ENCODE results near the gene ADD1. TPM values are rescaled to one million over a fixed set of nuclear protein-coding genes. Genes with fewer than 3 reads are reported as not detected.
A peak's percentile ranks its signal among the peaks of the same experiment; 100 is the strongest.

Gene ADD1
- polyA plus RNA-seq, 3 donors: 76.1 to 122 (median 103) TPM

GRCh38 chr4:2946812-2947600, 103.4 kb downstream of the ADD1 start:
- Histone ChIP-seq H3K9ac (ENCODE audit: insufficient read depth, low read length, poor library complexity, severe bottlenecking) (no peak overlapping the region), H3K4me3 (replicated peaks in 1 of 3; ENCODE audit: low read depth in 2 of 3, low read length in 3 of 3) (no peak overlapping the region), H3K4me1 (ENCODE audit: control insufficient read depth in 1 of 2, insufficient read depth in 2 of 2, low read length in 2 of 2) (no peaks in the 10 kb centered on the region), H3K27me3 (ENCODE audit: control insufficient read depth in 2 of 2, insufficient read depth in 2 of 2, low read length in 2 of 2) (no peaks in the 10 kb centered on the region), H3K4me2 (replicated peaks; ENCODE audit: extremely low read depth, low read length, poor library complexity, severe bottlenecking) (no peak overlapping the region), H3K9me3 (replicated peaks in 1 of 2; ENCODE audit: control insufficient read depth in 1 of 2, insufficient read depth in 1 of 2, low read length in 2 of 2) (no peaks in the 10 kb centered on the region), H4K20me1 (ENCODE audit: insufficient read depth, low read length) (peaks cover 5% of the 10 kb centered on the region), H3K79me2 (ENCODE audit: insufficient read depth, low read length) (no peaks in the 10 kb centered on the region), H3K36me3 (replicated peaks in 1 of 2; ENCODE audit: control insufficient read depth in 1 of 2, insufficient read depth in 2 of 2, low read length in 2 of 2) (peaks cover 90 to 98% of the 10 kb centered on the region in 2 donors), H2AFZ (ENCODE audit: insufficient read depth, low read depth, low read length, poor library complexity, severe bottlenecking) (no peak overlapping the region), H3K27ac (ENCODE audit: low read depth in 1 of 2, low read length in 2 of 2) (no peak overlapping the region)
- intact Hi-C loops (cut with micrococcal nuclease): no loop called here
- Mint-ChIP-seq H3K36me3 (peaks cover 80 to 100% of the 10 kb centered on the region in 2 donors), H3K9me3 (peaks cover 0 to 1% (median 0%) of the 10 kb centered on the region in 7 donors), H3K4me3 (no peak overlapping the region), H3K27ac (peak overlapping the region in 3 of 7 donors; percentile 3 to 44 (median 36)), H3K27me3 (ENCODE audit: low read depth in 3 of 3) (peaks cover 0 to 2% (median 0%) of the 10 kb centered on the region in 3 donors), H3K4me1 (no peaks in the 10 kb centered on the region)
- no peak for DNase-seq
- WGBS (ENCODE audit: insufficient coverage): 95% methylated on average over 12 of the region's 19 CpGs
- no peak for TF ChIP-seq CTCF (IDR thresholded peaks at IDR 0.05)

- TF ChIP-seq CTCF (IDR thresholded peaks at IDR 0.05): no peak
- Mint-ChIP-seq H3K4me1 (no peaks in the 10 kb centered on the region), H3K36me3 (peaks cover 82 to 99% of the 10 kb centered on the region in 2 donors), H3K27ac (no peak overlapping the region), H3K27me3 (ENCODE audit: low read depth in 3 of 3) (peaks cover 0 to 2% (median 0%) of the 10 kb centered on the region in 3 donors), H3K4me3 (no peak overlapping the region), H3K9me3 (peaks cover 0 to 1% (median 0%) of the 10 kb centered on the region in 7 donors)
- Histone ChIP-seq H3K27ac (ENCODE audit: low read depth in 1 of 2, low read length in 2 of 2) (no peak overlapping the region), H3K4me2 (replicated peaks; ENCODE audit: extremely low read depth, low read length, poor library complexity, severe bottlenecking) (no peak overlapping the region), H3K9me3 (replicated peaks in 1 of 2; ENCODE audit: control insufficient read depth in 1 of 2, insufficient read depth in 1 of 2, low read length in 2 of 2) (no peaks in the 10 kb centered on the region), H3K9ac (ENCODE audit: insufficient read depth, low read length, poor library complexity, severe bottlenecking) (no peak overlapping the region), H3K4me1 (ENCODE audit: control insufficient read depth in 1 of 2, insufficient read depth in 2 of 2, low read length in 2 of 2) (no peaks in the 10 kb centered on the region), H2AFZ (ENCODE audit: insufficient read depth, low read depth, low read length, poor library complexity, severe bottlenecking) (no peak overlapping the region), H4K20me1 (ENCODE audit: insufficient read depth, low read length) (peaks cover 5% of the 10 kb centered on the region), H3K27me3 (ENCODE audit: control insufficient read depth in 2 of 2, insufficient read depth in 2 of 2, low read length in 2 of 2) (no peaks in the 10 kb centered on the region), H3K79me2 (ENCODE audit: insufficient read depth, low read length) (no peaks in the 10 kb centered on the region), H3K36me3 (replicated peaks in 1 of 2; ENCODE audit: control insufficient read depth in 1 of 2, insufficient read depth in 2 of 2, low read length in 2 of 2) (peaks cover 91 to 98% of the 10 kb centered on the region in 2 donors), H3K4me3 (replicated peaks in 1 of 3; ENCODE audit: low read depth in 2 of 3, low read length in 3 of 3) (no peak overlapping the region)
- WGBS (ENCODE audit: insufficient coverage): 90% methylated on average over 11 of the region's 11 CpGs
- no peak for DNase-seq
- intact Hi-C loops (cut with micrococcal nuclease): no loop called here
Observed at GRCh38 chr4:2947926-2948325, 104.3 kb downstream of the ADD1 start.
